Stimulated activated CD4-positive, alpha-beta T cell treated with anti-CD3 and anti-CD28 coated beads, Interleukin-1b, Interleukin-23, amount 100 ng/mL, for 24 hours (primary cell): ENCODE measurements around the gene FLCN.
"Not testable (repeated sequence)": the region's sequence is repeated elsewhere in the genome, so short reads cannot be mapped to it uniquely, and the experiment has no call there.

ENCODE experiments used
- DNase-seq, 4 experiments: peaks; one replicate each; pipeline ENCODE4 v3.0.0-alpha.2; 2020; ENCODE audit warnings: low read depth in 4 of 4, low spot score in 1 of 4

FLCN gene

GRCh38 chr17:17188586-17188985 is 48.4 kb downstream of the FLCN start:
- no peak for DNase-seq

- DNase-seq: no peak
Measured at GRCh38 chr17:17186551-17187505, 50.1 kb downstream of the FLCN start.

GRCh38 chr17:17186051-17186450 is 50.9 kb downstream of the FLCN start:
- DNase-seq: peak in 1 of 4 experiments; percentile 45

- DNase-seq: not testable (repeated sequence)
Measured at GRCh38 chr17:17184985-17185757, 51.8 kb downstream of the FLCN start.

DNA sequence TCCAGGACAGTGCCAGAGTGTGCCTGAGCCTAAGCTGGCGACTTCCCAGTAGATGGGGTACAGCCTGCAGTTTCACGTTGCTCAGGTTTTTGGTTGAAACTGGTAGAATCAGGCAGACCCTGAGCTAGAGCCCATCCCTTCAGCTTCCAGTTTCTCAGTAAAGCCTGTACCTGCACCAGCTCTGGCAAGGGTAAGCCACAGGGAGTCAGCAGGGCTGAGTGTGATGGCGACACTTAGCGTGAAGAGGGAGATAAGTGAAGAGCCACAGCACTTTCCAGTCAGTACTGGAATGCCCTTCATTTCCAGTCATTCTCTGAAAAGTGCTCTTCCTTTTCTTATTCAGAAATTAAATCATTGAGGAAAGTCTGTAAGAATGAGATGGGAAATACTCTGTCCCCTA is 53.2 kb downstream of the FLCN start:
- no peak for DNase-seq

- no peak for DNase-seq
Measured at GRCh38 chr17:17182598-17183136, 54.3 kb downstream of the FLCN start.

GRCh38 chr17:17181666-17182597 is 55.0 kb downstream of the FLCN start:
- no peak for DNase-seq

DNA sequence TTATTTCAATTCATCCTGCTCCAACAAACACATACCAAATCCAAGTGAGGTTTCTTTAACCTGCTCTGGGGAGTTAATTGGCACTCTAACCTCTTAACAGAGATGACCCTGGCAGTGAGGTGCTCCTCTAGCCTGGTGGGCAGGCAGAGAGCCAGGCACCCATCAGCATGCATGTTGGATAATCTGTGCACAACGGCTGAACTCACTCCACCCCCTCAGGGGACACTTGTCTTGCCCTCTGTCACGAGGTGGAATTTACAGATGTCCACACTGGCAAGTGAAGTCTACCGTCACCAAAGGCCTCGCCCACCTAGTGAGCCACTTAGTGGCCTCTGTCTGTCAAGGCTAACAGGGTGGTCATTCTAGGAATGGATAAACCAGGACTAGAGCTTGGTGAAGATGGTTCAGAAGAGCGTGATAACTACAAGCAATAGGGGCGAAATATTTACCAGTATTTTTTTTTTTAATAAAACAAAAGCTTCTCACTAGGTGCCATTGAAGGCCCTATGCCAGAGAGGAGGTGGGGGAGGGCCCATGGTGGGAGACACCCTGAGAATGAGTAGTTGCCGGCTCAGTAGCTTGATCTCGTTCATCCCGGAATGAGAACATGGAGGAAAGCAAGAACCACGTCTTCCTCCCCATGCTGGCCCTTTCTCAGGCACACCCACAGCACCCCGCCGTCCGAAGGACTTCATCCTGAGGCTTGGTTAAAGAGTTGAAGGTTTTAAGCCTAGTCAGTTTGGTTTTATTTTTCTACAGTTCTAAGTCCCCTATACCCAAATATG is 56.0 kb downstream of the FLCN start:
- no peak for DNase-seq

GRCh38 chr17:17180141-17180603 is 56.8 kb downstream of the FLCN start:
- DNase-seq: no peak

- DNase-seq: no peak
Measured at GRCh38 chr17:17179371-17179827, 57.6 kb downstream of the FLCN start.

DNA sequence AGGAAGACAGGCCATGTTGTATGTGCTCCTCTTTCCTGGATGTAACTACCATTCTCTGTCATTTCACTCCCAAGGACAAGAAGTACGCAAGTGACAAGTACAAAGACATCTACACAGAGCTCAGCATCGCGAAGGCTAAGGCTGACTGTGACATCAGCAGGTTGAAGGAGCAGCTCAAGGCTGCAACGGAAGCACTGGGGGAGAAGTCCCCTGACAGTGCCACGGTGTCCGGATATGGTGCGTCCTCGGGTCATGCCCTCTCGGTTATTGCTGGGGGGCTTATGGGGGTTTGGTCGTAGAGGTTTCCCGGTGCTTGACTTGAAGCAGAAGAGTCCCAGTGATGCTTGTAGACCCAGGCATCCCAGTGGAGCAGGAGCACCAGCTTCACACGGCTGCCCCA is 59.8 kb downstream of the FLCN start:
- DNase-seq: no peak

DNA sequence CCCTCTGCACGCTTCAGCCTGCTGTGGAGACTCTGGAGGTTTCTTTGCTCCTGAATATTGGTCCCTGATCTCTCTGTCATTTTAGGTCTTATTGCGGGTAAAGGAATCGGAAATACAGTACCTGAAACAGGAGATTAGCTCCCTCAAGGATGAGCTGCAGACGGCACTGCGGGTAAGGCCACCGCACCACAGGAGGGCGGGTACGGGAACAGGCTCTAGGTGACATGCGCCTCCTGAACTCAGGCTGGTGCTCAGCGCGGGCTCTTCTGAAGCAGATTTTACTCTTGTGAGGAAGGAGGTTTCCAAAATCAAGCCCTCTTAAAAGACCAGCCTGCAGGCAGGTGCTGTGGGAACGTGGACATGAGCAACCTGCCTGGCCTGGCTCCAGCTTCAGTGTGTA is 60.6 kb downstream of the FLCN start:
- DNase-seq: no peak

GRCh38 chr17:17175917-17176316 is 61.1 kb downstream of the FLCN start:
- DNase-seq: no peak

DNA sequence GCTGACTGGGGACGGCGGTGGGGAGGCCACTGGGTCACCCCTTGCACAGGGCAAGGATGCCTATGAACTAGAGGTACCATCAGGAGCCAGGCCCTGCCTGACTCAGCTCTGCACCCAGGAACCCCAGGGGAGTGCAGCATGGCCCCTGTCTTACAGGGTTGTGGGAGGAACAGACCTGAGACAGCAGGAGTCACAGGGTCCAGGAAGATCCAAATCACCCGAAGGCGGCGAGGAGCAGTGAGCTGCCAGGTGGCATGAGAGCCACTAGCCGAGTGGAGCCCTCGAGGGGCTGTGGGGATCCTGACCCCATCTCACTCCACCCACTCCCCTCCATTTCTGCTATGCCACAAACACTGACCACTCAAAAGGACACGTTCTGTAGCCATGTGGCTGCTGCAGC is 61.6 kb downstream of the FLCN start:
- no peak for DNase-seq

GRCh38 chr17:17173921-17174320 is 63.0 kb downstream of the FLCN start:
- no peak for DNase-seq

DNA sequence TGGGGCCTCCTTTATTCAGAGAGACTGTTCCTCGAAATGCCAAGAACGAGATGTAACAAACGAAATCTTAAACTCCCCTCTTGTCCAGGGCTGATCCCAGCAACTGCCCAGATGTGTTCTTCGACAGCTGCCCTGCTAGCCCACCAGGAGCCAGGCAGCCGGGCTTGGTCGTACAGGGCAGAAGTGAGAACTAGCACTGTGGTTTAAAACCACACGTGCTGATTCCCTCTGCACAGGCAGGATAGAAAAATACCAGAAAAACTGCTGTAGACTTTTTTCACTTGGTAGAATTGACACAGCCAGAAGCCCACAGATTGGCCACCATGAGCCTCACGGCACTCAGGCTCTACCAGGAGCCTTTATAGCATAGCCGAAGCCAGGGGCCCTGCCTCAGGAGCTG is 64.0 kb downstream of the FLCN start:
- DNase-seq: no peak

DNA sequence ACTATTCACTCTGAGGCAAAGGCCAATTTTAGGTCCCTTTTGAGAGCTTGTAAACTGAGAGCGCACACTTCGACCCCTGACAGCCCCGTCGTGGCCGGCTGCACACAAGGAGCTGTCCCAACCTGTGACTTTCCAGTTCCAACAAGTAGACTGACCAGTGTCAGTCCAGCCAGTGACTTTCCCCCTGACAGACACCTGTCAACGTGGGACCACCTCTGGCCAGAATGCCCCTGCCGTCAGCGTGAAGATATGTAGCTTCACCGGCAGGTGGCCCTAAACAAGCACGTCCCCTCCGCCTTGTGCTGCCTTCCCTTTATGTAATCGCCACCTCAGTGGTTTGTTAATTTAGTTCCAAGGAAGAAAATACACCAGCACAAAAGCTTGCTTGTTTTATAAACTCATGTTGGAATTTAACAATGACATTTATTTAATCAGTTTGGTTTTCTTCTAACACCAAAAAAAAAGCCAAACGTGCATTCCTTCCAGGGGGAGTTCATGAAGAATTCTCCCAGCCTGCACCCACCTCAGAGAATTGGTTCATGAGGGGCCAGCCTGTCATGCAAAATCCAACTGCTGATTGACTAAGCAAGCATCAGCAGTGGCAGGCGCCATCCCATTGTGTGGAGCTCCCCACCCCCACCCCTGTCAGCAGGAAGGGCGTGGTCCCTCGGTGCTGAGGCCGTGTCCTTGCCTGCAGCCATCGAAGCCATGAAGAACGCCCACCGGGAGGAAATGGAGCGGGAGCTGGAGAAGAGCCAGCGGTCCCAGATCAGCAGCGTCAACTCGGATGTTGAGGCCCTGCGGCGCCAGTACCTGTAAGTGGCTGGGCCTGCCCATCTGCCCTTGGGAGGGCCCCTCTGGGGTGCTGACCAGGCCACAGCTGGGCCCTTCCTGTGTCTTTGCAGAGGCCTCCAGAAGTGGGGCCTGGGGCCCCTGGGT is 64.7 kb downstream of the FLCN start:
- DNase-seq: no peak

DNA sequence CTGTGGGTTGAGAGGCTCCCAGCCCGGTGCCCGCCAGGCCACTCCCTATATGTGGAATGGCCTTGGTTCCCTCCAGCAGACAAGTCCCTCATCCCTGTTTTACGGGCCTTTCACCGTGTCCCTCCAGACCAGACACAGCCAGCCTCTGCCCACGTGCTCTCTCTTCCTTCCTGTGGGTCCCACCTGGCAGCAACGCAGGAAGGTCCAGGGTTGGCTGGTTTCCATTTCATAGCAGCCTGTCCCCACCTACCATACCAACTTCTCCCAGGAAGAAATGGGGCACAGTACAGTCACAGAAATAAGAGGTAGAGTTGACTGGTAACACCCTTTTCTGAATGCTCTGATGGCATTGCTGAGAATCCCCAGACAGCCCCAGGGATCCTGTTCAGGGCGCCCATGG is 65.8 kb downstream of the FLCN start:
- no peak for DNase-seq
